ENCODE measurements around the gene CEP170.
A peak's percentile ranks its signal among the peaks of the same experiment; 100 is the strongest.
"Not testable (repeated sequence)": the region's sequence is repeated elsewhere in the genome, so short reads cannot be mapped to it uniquely, and the experiment has no call there.

Gene CEP170

GRCh38 chr1:243230914-243231313, 24.2 kb downstream of the CEP170 start:
- DNase-seq, result no peak

GRCh38 chr1:243229526-243229925, 25.6 kb downstream of the CEP170 start:
- DNase-seq, result no peak

DNA sequence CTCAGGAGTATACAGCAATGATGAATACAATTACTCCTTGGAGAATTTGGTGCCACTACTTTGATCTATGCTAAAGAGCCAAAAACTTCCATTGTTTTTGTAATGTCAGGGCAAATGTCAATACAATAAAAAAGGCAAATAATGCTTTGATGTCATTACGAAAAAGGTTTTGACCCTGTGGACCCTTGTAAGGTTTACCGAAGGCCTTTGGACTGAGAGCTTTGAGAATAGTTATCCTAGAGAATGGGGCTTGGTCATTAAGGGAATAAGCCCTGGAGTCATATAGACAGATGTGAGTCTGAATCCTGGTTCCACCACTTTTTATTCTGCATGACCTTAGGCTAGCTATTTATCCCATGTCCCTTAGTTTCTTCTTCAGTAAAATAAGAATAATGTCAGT, 27.5 kb downstream of the CEP170 start:
- no peak for DNase-seq

- no peak for DNase-seq
Observed at GRCh38 chr1:243218059-243218458, 37.0 kb downstream of the CEP170 start.

GRCh38 chr1:243217349-243217748, 37.7 kb downstream of the CEP170 start:
- DNase-seq, result no peak

GRCh38 chr1:243216741-243217140, 38.3 kb downstream of the CEP170 start:
- DNase-seq, result no peak

GRCh38 chr1:243215276-243215875, 39.7 kb downstream of the CEP170 start:
- DNase-seq, result not testable (repeated sequence)

- DNase-seq, result peak; percentile 64
Observed at GRCh38 chr1:243213045-243213787, 41.9 kb downstream of the CEP170 start.

- DNase-seq, result not testable (repeated sequence)
Observed at GRCh38 chr1:243211984-243212383, 43.1 kb downstream of the CEP170 start.

- peak; percentile 85 for DNase-seq
Observed at GRCh38 chr1:243205026-243205501, 50.0 kb downstream of the CEP170 start.

GRCh38 chr1:243204336-243204735, 50.7 kb downstream of the CEP170 start:
- DNase-seq, result not testable (repeated sequence)

GRCh38 chr1:243203196-243203595, 51.9 kb downstream of the CEP170 start:
- not testable (repeated sequence) for DNase-seq

- DNase-seq, result not testable (repeated sequence)
Observed at GRCh38 chr1:243201316-243201715, 53.8 kb downstream of the CEP170 start.

- not testable (repeated sequence) for DNase-seq
Observed at GRCh38 chr1:243197524-243197923, 57.6 kb downstream of the CEP170 start.

GRCh38 chr1:243193330-243193729, 61.8 kb downstream of the CEP170 start:
- not testable (repeated sequence) for DNase-seq

DNA sequence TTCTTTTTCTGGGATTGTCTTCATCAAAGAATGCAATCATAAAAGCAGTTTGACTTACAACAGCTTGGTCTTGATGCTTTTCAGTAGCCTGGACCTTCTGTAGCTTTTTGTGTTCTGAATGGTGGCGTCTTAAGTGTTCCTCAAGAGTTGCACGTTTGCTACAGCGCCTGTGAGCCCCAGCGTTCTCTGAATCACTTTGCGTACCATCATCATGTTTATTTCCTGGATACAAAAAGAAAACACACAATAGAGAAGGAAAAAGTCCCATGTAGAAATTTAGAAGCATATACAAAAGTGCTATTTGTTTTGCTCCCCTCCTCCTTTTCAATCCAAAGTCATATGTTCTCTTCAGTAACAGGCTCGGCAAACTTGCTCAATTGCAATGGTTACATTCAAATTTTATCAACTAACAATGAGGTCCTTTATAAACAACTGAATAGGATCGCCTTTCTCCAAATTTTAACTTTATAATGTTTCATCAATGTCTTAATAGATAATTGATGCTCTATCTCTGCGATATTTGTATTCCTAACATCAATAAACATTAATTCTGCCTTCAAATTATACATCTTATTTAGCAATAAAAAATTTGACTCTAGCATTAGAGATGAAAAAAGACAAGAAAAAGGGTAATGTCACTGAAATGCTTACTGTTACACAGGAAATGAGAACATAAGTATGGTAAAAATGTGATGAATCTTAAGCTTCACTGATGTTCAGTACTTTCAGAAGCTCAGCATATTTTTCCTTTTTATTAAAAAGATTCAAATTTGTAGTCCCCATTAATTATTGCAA, 68.7 kb downstream of the CEP170 start:
- not testable (repeated sequence) for DNase-seq

GRCh38 chr1:243184787-243185186, 70.3 kb downstream of the CEP170 start:
- DNase-seq, result not testable (repeated sequence)

- not testable (repeated sequence) for DNase-seq
Observed at GRCh38 chr1:243183661-243184060, 71.4 kb downstream of the CEP170 start.

DNA sequence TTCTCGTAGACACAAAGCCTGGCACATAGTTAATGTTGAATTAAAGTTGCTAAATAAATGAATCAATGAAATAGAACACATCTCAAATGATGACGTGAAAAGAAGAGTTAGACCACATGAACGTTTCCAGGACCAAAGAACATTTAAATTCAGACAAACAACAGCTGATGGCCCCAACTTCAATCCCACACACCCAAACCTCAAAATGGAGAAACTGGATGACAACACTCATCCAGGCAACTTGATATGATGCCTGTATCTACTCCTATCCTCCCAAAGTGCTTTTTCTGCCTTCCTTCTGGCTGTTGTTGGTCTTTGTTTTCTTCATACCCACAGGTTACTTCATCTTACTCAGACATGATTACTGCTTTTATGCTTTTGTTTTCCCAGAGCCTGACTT, 71.9 kb downstream of the CEP170 start:
- DNase-seq, result not testable (repeated sequence)

- no peak for DNase-seq
Observed at GRCh38 chr1:243179720-243180119, 75.4 kb downstream of the CEP170 start.

GRCh38 chr1:243177792-243178191, 77.3 kb downstream of the CEP170 start:
- DNase-seq, result not testable (repeated sequence)

GRCh38 chr1:243173758-243174369, 81.2 kb downstream of the CEP170 start:
- DNase-seq, result peak; percentile 20

DNA sequence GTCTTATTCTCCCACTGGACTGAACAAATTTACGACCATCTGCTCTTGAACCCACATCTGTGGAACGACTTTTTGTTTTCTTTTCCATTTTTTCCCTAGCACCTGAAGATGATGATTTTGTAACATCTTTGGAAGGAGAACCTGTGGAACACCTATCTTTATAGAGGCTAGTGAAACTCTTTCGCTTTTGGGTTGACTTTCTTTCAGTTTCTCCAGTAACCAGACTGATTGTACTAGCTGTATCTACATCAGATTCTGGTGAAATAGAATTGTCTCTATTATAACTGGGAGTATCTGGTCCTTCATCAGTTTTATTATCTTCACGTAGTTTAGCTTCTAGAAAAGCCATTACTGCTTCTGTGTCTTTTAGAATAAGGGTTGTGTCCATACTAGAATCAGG, 90.2 kb downstream of the CEP170 start:
- DNase-seq, result not testable (repeated sequence)

All from EL (cell line).